ENCODE measurements around the gene VPS13D.

DNA sequence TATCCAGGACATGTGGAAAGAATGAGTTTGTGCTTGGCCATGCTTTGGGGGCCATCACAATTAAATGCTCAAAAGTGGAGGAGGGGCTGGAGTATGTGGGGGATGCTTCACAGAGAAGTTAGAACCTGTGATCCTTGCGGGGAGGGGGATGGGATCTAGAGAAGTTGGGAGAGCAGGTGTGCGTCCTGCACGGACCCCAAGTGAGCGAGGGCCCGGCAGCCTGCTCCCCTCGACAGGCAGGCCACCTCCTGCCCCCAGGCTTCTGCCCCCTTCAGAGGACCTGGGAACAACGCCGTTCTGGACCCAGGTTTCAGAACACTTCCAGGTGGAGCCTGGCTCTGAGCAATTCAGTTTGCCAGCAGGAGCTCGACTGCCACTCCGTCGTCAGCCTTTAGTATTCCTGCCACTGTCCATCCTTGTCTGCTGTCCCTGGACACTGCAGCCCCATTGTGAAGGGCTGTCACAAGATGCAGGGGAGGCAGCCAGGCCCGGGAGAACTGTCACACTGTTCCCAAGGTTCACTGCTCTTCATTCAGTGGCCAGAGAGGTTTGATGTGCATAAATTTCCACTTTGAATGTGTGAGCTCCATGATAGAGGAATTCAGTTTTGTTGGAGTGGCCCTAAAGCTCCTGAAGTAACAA is 275.9 kb downstream of the VPS13D start:
- TF ChIP-seq E2F4 (IDR thresholded peaks at IDR 0.05; ENCODE audit: low read depth, low read length) (no peak), PAX5 (IDR thresholded peaks at IDR 0.05; ENCODE audit: borderline replicate concordance, low read depth, low read length) (no peak), EED (IDR thresholded peaks at IDR 0.05; ENCODE audit: low read depth) (no peak), PRDM15 (CRISPR knock-in tag; IDR thresholded peaks at IDR 0.05) (no peak)
- TF ChIP-seq, protein P1, sequence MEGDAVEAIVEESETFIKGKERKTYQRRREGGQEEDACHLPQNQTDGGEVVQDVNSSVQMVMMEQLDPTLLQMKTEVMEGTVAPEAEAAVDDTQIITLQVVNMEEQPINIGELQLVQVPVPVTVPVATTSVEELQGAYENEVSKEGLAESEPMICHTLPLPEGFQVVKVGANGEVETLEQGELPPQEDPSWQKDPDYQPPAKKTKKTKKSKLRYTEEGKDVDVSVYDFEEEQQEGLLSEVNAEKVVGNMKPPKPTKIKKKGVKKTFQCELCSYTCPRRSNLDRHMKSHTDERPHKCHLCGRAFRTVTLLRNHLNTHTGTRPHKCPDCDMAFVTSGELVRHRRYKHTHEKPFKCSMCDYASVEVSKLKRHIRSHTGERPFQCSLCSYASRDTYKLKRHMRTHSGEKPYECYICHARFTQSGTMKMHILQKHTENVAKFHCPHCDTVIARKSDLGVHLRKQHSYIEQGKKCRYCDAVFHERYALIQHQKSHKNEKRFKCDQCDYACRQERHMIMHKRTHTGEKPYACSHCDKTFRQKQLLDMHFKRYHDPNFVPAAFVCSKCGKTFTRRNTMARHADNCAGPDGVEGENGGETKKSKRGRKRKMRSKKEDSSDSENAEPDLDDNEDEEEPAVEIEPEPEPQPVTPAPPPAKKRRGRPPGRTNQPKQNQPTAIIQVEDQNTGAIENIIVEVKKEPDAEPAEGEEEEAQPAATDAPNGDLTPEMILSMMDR (IDR thresholded peaks at IDR 0.05 in 2 of 3, conservative IDR thresholded peaks at IDR 0.05 in 1 of 3; ENCODE audit: control insufficient read depth in 2 of 3, extremely low read depth in 1 of 3, insufficient read depth in 1 of 3, low read depth in 3 of 3, low read length in 3 of 3) = no peak
- TF ChIP-seq, protein P2, sequence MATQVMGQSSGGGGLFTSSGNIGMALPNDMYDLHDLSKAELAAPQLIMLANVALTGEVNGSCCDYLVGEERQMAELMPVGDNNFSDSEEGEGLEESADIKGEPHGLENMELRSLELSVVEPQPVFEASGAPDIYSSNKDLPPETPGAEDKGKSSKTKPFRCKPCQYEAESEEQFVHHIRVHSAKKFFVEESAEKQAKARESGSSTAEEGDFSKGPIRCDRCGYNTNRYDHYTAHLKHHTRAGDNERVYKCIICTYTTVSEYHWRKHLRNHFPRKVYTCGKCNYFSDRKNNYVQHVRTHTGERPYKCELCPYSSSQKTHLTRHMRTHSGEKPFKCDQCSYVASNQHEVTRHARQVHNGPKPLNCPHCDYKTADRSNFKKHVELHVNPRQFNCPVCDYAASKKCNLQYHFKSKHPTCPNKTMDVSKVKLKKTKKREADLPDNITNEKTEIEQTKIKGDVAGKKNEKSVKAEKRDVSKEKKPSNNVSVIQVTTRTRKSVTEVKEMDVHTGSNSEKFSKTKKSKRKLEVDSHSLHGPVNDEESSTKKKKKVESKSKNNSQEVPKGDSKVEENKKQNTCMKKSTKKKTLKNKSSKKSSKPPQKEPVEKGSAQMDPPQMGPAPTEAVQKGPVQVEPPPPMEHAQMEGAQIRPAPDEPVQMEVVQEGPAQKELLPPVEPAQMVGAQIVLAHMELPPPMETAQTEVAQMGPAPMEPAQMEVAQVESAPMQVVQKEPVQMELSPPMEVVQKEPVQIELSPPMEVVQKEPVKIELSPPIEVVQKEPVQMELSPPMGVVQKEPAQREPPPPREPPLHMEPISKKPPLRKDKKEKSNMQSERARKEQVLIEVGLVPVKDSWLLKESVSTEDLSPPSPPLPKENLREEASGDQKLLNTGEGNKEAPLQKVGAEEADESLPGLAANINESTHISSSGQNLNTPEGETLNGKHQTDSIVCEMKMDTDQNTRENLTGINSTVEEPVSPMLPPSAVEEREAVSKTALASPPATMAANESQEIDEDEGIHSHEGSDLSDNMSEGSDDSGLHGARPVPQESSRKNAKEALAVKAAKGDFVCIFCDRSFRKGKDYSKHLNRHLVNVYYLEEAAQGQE (IDR thresholded peaks at IDR 0.05; ENCODE audit: low read depth, low read length) = no peak
